Activated T-cell treated with anti-CD3 and anti-CD28 coated beads for 24 hours (primary cell): ENCODE measurements around the gene IFI44L.

Experiments
- DNase-seq: peaks from one replicate; pipeline ENCODE4 v3.0.0-alpha.2; 2020; ENCODE audit warnings: low read depth

IFI44L gene

GRCh38 chr1:78641558-78641957 is 21.3 kb downstream of the IFI44L start:
- no peak for DNase-seq

GRCh38 chr1:78645723-78646122 is 25.5 kb downstream of the IFI44L start:
- DNase-seq: no peak

- no peak for DNase-seq
Observed at GRCh38 chr1:78647238-78647637, 27.0 kb downstream of the IFI44L start.

GRCh38 chr1:78649628-78650027 is 29.4 kb downstream of the IFI44L start, which contains the start of gene IFI44:
Gene IFI44, plus strand, starts transcription at chr1:78649831. Its CDS starts 365 bp downstream, at chr1:78650196.
- DNase-seq: peak; percentile 60

GRCh38 chr1:78650114-78650660 is 29.9 kb downstream of the IFI44L start:
- no peak for DNase-seq

GRCh38 chr1:78651241-78651640 is 31.0 kb downstream of the IFI44L start:
- DNase-seq: no peak

GRCh38 chr1:78652019-78652560 is 31.8 kb downstream of the IFI44L start:
- no peak for DNase-seq

- DNase-seq: no peak
Observed at GRCh38 chr1:78658901-78659300, 38.7 kb downstream of the IFI44L start.

- no peak for DNase-seq
Observed at GRCh38 chr1:78663923-78664322, 43.7 kb downstream of the IFI44L start.

GRCh38 chr1:78664763-78665162 is 44.5 kb downstream of the IFI44L start:
- no peak for DNase-seq

GRCh38 chr1:78665809-78666208 is 45.6 kb downstream of the IFI44L start:
- DNase-seq: no peak

GRCh38 chr1:78667939-78668338 is 47.7 kb downstream of the IFI44L start:
- no peak for DNase-seq

- no peak for DNase-seq
Observed at GRCh38 chr1:78668427-78668826, 48.2 kb downstream of the IFI44L start.

GRCh38 chr1:78672428-78672827 is 52.2 kb downstream of the IFI44L start:
- no peak for DNase-seq

- DNase-seq: no peak
Observed at GRCh38 chr1:78673120-78673519, 52.9 kb downstream of the IFI44L start.

GRCh38 chr1:78676347-78676982 is 56.2 kb downstream of the IFI44L start:
- peak; percentile 34 for DNase-seq

- no peak for DNase-seq
Observed at GRCh38 chr1:78676993-78677392, 56.7 kb downstream of the IFI44L start.

- DNase-seq: no peak
Observed at GRCh38 chr1:78677788-78678187, 57.5 kb downstream of the IFI44L start.

- no peak for DNase-seq
Observed at GRCh38 chr1:78678324-78678723, 58.1 kb downstream of the IFI44L start.

GRCh38 chr1:78681265-78681664 is 61.0 kb downstream of the IFI44L start:
- DNase-seq: no peak

- no peak for DNase-seq
Observed at GRCh38 chr1:78682496-78682895, 62.2 kb downstream of the IFI44L start.

- no peak for DNase-seq
Observed at GRCh38 chr1:78683079-78683478, 62.8 kb downstream of the IFI44L start.

GRCh38 chr1:78687315-78687714 is 67.1 kb downstream of the IFI44L start:
- DNase-seq: no peak

GRCh38 chr1:78687914-78688313 is 67.7 kb downstream of the IFI44L start:
- DNase-seq: no peak
